ENCODE results near the gene PROX2. TPM values are rescaled to one million over a fixed set of nuclear protein-coding genes. Genes with fewer than 3 reads are reported as not detected.

PROX2 gene
- polyA plus RNA-seq, 3 donors: 0.03 TPM; not detected in 2

GRCh38 chr14:74913986-74914573, 38.1 kb upstream of the PROX2 start:
- Mint-ChIP-seq H3K9me3 (no peaks in the 10 kb centered on the region), H3K27me3 (ENCODE audit: low read depth in 3 of 3) (peaks cover 0 to 3% (median 2%) of the 10 kb centered on the region in 3 donors), H3K27ac (peak overlapping the region in 2 of 7 donors; percentile 13 to 28), H3K36me3 (no peaks in the 10 kb centered on the region), H3K4me1 (peaks cover 1% of the 10 kb centered on the region), H3K4me3 (no peak overlapping the region)
- intact Hi-C loops (cut with micrococcal nuclease): loop anchor here in 1 of 2 donors (5.0 kb wide), 1 partner anchor 173 kb away; no protein-coding TSS in a partner anchor
- Histone ChIP-seq H3K4me1 (ENCODE audit: control insufficient read depth in 1 of 2, insufficient read depth in 2 of 2, low read length in 2 of 2) (no peaks in the 10 kb centered on the region), H3K9me3 (replicated peaks in 1 of 2; ENCODE audit: control insufficient read depth in 1 of 2, insufficient read depth in 1 of 2, low read length in 2 of 2) (no peaks in the 10 kb centered on the region), H3K36me3 (replicated peaks in 1 of 2; ENCODE audit: control insufficient read depth in 1 of 2, insufficient read depth in 2 of 2, low read length in 2 of 2) (no peaks in the 10 kb centered on the region), H3K4me3 (replicated peaks in 1 of 3; ENCODE audit: low read depth in 2 of 3, low read length in 3 of 3) (no peak overlapping the region), H3K27ac (ENCODE audit: low read depth in 1 of 2, low read length in 2 of 2) (no peak overlapping the region), H3K27me3 (ENCODE audit: control insufficient read depth in 2 of 2, insufficient read depth in 2 of 2, low read length in 2 of 2) (no peaks in the 10 kb centered on the region), H4K20me1 (ENCODE audit: insufficient read depth, low read length) (no peaks in the 10 kb centered on the region), H3K79me2 (ENCODE audit: insufficient read depth, low read length) (no peaks in the 10 kb centered on the region), H3K9ac (ENCODE audit: insufficient read depth, low read length, poor library complexity, severe bottlenecking) (no peak overlapping the region), H2AFZ (ENCODE audit: insufficient read depth, low read depth, low read length, poor library complexity, severe bottlenecking) (no peak overlapping the region), H3K4me2 (replicated peaks; ENCODE audit: extremely low read depth, low read length, poor library complexity, severe bottlenecking) (no peak overlapping the region)
- peak in 2 of 3 donors; percentile 28 to 34 for DNase-seq
- TF ChIP-seq CTCF (IDR thresholded peaks at IDR 0.05): peak; percentile 60
- 60% methylated on average over 1 of the region's 6 CpGs for WGBS (ENCODE audit: insufficient coverage)

DNA sequence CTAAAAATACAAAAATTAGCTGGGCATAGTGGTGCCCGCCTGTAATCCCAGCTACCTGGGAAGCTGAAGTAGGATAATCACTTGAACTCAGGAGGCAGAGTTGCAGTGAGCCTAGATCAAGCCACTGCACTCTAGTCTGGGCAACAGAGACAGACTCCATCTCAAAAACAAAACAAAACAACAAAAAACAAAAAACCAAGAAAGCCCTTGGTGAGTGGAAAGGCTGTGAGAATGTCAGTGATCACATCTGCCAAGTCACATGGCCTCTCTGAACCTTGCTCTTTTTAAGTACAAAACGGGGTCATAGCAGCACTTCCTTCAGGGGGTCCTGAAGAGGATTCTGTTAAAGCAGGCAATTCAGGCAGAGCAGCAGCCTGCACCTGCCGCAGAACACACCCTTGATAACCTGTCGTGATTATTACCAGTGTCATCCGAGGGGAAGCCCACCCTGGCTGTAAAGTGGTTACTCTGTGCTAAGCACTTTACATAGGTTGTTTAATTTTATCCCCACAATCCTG, 37.5 kb upstream of the PROX2 start:
- Mint-ChIP-seq H3K4me1 (peaks cover 1% of the 10 kb centered on the region), H3K4me3 (no peak overlapping the region), H3K36me3 (no peaks in the 10 kb centered on the region), H3K9me3 (no peaks in the 10 kb centered on the region), H3K27me3 (ENCODE audit: low read depth in 3 of 3) (peaks cover 0 to 3% (median 2%) of the 10 kb centered on the region in 3 donors), H3K27ac (no peak overlapping the region)
- no peaks in the 10 kb centered on the region for H3K4me1 ChIP-seq (ENCODE audit: control insufficient read depth in 1 of 2, insufficient read depth in 2 of 2, low read length in 2 of 2)
- no peak for DNase-seq
- intact Hi-C loops (cut with micrococcal nuclease): loop anchor here in 1 of 2 donors (5.0 kb wide), 1 partner anchor 174 kb away; no protein-coding TSS in a partner anchor
- H3K79me2 ChIP-seq (ENCODE audit: insufficient read depth, low read length): no peaks in the 10 kb centered on the region
- H3K36me3 ChIP-seq (replicated peaks in 1 of 2; ENCODE audit: control insufficient read depth in 1 of 2, insufficient read depth in 2 of 2, low read length in 2 of 2): no peaks in the 10 kb centered on the region
- no peak for TF ChIP-seq CTCF (IDR thresholded peaks at IDR 0.05)
- H2AFZ ChIP-seq (ENCODE audit: insufficient read depth, low read depth, low read length, poor library complexity, severe bottlenecking): no peak overlapping the region
- H3K9ac ChIP-seq (ENCODE audit: insufficient read depth, low read length, poor library complexity, severe bottlenecking): no peak overlapping the region
- no peaks in the 10 kb centered on the region for H3K27me3 ChIP-seq (ENCODE audit: control insufficient read depth in 2 of 2, insufficient read depth in 2 of 2, low read length in 2 of 2)
- H3K4me3 ChIP-seq (replicated peaks in 1 of 3; ENCODE audit: low read depth in 2 of 3, low read length in 3 of 3): no peak overlapping the region
- no peak overlapping the region for H3K4me2 ChIP-seq (replicated peaks; ENCODE audit: extremely low read depth, low read length, poor library complexity, severe bottlenecking)
- 51% methylated on average over 2 of the region's 5 CpGs for WGBS (ENCODE audit: insufficient coverage)
- no peaks in the 10 kb centered on the region for H3K9me3 ChIP-seq (replicated peaks in 1 of 2; ENCODE audit: control insufficient read depth in 1 of 2, insufficient read depth in 1 of 2, low read length in 2 of 2)
- no peaks in the 10 kb centered on the region for H4K20me1 ChIP-seq (ENCODE audit: insufficient read depth, low read length)
- H3K27ac ChIP-seq (ENCODE audit: low read depth in 1 of 2, low read length in 2 of 2): no peak overlapping the region

Data from CD14-positive monocyte (primary cell).